ENCODE measurements around the gene RANBP6.

RANBP6 gene

DNA sequence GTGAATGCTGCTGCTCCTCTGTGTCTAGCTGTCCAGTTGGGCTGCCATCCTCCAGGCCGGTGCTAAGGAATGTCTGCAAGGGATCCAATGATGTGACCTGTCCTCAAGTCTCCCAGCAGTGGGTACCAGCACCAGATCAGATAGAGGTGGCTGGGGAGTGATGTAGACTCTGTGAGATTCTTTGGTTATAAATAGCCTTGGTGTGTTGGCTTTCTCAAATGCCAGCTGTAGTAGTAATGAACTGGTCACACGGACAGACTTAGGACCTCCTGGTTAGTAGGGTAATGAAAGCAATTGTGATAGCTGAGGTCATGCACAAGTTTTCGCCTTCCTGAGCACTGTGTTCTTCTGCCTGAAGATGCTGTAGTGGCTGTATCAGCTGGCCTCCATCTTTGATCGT, 29.9 kb upstream of the RANBP6 start (continued):
- TF ChIP-seq, protein P1, sequence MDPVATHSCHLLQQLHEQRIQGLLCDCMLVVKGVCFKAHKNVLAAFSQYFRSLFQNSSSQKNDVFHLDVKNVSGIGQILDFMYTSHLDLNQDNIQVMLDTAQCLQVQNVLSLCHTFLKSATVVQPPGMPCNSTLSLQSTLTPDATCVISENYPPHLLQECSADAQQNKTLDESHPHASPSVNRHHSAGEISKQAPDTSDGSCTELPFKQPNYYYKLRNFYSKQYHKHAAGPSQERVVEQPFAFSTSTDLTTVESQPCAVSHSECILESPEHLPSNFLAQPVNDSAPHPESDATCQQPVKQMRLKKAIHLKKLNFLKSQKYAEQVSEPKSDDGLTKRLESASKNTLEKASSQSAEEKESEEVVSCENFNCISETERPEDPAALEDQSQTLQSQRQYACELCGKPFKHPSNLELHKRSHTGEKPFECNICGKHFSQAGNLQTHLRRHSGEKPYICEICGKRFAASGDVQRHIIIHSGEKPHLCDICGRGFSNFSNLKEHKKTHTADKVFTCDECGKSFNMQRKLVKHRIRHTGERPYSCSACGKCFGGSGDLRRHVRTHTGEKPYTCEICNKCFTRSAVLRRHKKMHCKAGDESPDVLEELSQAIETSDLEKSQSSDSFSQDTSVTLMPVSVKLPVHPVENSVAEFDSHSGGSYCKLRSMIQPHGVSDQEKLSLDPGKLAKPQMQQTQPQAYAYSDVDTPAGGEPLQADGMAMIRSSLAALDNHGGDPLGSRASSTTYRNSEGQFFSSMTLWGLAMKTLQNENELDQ (tag by site-specific recombination; IDR thresholded peaks at IDR 0.05; ENCODE audit: low read depth): no peak
- TF ChIP-seq ZNF510 (tag by site-specific recombination; IDR thresholded peaks at IDR 0.05; ENCODE audit: insufficient replicate concordance): no peak

DNA sequence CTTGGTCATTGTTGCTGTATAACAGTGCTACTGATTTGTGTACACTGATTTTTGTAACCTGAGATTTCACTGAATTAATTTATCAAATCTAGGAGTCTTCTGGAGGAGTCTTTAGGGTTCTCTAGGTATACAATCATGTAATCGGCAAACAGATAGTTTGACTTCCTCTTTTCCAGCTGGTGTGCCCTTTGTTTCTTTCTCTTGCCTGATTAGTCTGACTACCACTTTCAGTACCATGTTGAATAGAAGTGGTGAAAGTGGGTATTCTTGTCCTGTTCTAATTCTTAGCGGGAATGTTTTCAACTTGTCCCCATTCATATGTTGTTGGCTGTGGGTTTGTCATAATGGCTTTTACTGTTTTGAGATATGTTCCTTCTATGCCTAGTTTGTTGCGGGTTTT, 24.7 kb upstream of the RANBP6 start:
- CTCF ChIA-PET: interaction anchor here (0.8 to 1.5 kb wide), 2 partner anchors 14 to 16 kb away, joined by 3 to 10 read pairs; no protein-coding TSS in a partner anchor
- no peaks in the 10 kb centered on the region for H3K9me3 ChIP-seq (ENCODE audit: control insufficient read depth, insufficient read depth, low read depth, low read length)
- no peak overlapping the region for H3K4me3 ChIP-seq (ENCODE audit: low read depth, low read length)
- H3K27ac ChIP-seq (ENCODE audit: extremely low read depth, low read depth, low read length): no peak overlapping the region
- no peaks in the 10 kb centered on the region for H3K36me3 ChIP-seq (ENCODE audit: control insufficient read depth in 2 of 2, insufficient read depth in 1 of 2, low read length in 2 of 2)
- POLR2A ChIA-PET: no interaction called here
- H3K4me1 ChIP-seq (ENCODE audit: control insufficient read depth, insufficient read depth, low read length): no peaks in the 10 kb centered on the region
- TF ChIP-seq ZNF701 (tag by site-specific recombination; IDR thresholded peaks at IDR 0.05) (no peak), ZNF133 (tag by site-specific recombination; IDR thresholded peaks at IDR 0.05) (no peak), ZNF549 (tag by site-specific recombination; IDR thresholded peaks at IDR 0.05) (no peak)

DNA sequence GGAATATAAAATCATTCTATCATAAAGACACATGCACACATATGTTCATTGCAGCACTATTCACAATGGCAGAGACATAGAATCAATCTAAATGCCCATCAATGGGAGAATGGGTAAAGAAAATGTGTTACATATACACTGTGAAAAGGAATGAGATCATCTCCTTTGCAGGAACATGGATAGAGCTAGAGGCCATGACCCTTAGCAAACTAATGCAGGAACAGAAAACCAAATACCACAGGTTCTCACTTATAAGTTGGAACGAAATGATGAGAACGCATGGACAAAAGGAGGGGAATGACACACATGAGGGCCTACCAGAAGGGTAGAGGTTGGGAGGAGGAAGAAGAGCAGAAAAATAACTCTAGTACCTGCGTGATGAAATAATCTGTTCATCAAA, 21.0 kb upstream of the RANBP6 start:
- no peak overlapping the region for H3K27ac ChIP-seq (ENCODE audit: extremely low read depth, low read depth, low read length)
- CTCF ChIA-PET: interaction anchor here (0.5 to 1.2 kb wide), 3 partner anchors 14 to 238 kb away, joined by 4 to 8 read pairs (median 4); no protein-coding TSS in a partner anchor
- H3K36me3 ChIP-seq (ENCODE audit: control insufficient read depth in 2 of 2, insufficient read depth in 1 of 2, low read length in 2 of 2): no peaks in the 10 kb centered on the region
- no peak overlapping the region for H3K4me3 ChIP-seq (ENCODE audit: low read depth, low read length)
- POLR2A ChIA-PET: no interaction called here
- no peaks in the 10 kb centered on the region for H3K4me1 ChIP-seq (ENCODE audit: control insufficient read depth, insufficient read depth, low read length)
- H3K9me3 ChIP-seq (ENCODE audit: control insufficient read depth, insufficient read depth, low read depth, low read length): no peaks in the 10 kb centered on the region
- no peak for TF ChIP-seq ZNF16 (tag by site-specific recombination; IDR thresholded peaks at IDR 0.05; ENCODE audit: low read depth)
- no peak for TF ChIP-seq BCL11B (tag by site-specific recombination; IDR thresholded peaks at IDR 0.05; ENCODE audit: low read depth)
- TF ChIP-seq ZNF571 (tag by site-specific recombination; IDR thresholded peaks at IDR 0.05): no peak
- TF ChIP-seq ZNF776 (tag by site-specific recombination; IDR thresholded peaks at IDR 0.05; ENCODE audit: borderline replicate concordance): no peak
- no peak for TF ChIP-seq ZNF791 (tag by site-specific recombination; IDR thresholded peaks at IDR 0.05)
- TF ChIP-seq, protein P2, sequence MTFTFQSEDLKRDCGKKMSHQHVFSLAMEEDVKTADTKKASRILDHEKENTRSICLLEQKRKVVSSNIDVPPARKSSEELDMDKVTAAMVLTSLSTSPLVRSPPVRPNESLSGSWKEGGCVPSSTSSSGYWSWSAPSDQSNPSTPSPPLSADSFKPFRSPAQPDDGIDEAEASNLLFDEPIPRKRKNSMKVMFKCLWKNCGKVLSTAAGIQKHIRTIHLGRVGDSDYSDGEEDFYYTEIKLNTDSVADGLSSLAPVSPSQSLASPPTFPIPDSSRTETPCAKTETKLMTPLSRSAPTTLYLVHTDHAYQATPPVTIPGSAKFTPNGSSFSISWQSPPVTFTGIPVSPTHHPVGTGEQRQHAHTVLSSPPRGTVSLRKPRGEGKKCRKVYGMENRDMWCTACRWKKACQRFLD (tag by site-specific recombination; IDR thresholded peaks at IDR 0.05): no peak
- TF ChIP-seq ZNF768 (tag by site-specific recombination; IDR thresholded peaks at IDR 0.05): no peak
- TF ChIP-seq, protein P3, sequence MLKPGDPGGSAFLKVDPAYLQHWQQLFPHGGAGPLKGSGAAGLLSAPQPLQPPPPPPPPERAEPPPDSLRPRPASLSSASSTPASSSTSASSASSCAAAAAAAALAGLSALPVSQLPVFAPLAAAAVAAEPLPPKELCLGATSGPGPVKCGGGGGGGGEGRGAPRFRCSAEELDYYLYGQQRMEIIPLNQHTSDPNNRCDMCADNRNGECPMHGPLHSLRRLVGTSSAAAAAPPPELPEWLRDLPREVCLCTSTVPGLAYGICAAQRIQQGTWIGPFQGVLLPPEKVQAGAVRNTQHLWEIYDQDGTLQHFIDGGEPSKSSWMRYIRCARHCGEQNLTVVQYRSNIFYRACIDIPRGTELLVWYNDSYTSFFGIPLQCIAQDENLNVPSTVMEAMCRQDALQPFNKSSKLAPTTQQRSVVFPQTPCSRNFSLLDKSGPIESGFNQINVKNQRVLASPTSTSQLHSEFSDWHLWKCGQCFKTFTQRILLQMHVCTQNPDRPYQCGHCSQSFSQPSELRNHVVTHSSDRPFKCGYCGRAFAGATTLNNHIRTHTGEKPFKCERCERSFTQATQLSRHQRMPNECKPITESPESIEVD (tag by site-specific recombination; IDR thresholded peaks at IDR 0.05): no peak
- TF ChIP-seq, protein P4, sequence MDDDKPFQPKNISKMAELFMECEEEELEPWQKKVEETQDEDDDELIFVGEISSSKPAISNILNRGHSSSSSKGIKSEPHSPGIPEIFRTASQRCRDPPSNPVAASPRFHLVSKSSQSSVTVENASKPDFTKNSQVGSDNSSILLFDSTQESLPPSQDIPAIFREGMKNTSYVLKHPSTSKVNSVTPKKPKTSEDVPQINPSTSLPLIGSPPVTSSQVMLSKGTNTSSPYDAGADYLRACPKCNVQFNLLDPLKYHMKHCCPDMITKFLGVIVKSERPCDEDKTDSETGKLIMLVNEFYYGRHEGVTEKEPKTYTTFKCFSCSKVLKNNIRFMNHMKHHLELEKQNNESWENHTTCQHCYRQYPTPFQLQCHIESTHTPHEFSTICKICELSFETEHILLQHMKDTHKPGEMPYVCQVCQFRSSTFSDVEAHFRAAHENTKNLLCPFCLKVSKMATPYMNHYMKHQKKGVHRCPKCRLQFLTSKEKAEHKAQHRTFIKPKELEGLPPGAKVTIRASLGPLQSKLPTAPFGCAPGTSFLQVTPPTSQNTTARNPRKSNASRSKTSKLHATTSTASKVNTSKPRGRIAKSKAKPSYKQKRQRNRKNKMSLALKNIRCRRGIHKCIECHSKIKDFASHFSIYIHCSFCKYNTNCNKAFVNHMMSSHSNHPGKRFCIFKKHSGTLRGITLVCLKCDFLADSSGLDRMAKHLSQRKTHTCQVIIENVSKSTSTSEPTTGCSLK (tag by site-specific recombination; IDR thresholded peaks at IDR 0.05): no peak
- TF ChIP-seq, protein P5, sequence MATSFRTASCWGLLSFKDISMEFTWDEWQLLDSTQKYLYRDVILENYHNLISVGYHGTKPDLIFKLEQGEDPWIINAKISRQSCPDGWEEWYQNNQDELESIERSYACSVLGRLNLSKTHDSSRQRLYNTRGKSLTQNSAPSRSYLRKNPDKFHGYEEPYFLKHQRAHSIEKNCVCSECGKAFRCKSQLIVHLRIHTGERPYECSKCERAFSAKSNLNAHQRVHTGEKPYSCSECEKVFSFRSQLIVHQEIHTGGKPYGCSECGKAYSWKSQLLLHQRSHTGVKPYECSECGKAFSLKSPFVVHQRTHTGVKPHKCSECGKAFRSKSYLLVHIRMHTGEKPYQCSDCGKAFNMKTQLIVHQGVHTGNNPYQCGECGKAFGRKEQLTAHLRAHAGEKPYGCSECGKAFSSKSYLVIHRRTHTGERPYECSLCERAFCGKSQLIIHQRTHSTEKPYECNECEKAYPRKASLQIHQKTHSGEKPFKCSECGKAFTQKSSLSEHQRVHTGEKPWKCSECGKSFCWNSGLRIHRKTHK (tag by site-specific recombination; IDR thresholded peaks at IDR 0.05): no peak
- TF ChIP-seq, protein P6, sequence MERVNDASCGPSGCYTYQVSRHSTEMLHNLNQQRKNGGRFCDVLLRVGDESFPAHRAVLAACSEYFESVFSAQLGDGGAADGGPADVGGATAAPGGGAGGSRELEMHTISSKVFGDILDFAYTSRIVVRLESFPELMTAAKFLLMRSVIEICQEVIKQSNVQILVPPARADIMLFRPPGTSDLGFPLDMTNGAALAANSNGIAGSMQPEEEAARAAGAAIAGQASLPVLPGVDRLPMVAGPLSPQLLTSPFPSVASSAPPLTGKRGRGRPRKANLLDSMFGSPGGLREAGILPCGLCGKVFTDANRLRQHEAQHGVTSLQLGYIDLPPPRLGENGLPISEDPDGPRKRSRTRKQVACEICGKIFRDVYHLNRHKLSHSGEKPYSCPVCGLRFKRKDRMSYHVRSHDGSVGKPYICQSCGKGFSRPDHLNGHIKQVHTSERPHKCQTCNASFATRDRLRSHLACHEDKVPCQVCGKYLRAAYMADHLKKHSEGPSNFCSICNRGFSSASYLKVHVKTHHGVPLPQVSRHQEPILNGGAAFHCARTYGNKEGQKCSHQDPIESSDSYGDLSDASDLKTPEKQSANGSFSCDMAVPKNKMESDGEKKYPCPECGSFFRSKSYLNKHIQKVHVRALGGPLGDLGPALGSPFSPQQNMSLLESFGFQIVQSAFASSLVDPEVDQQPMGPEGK (tag by site-specific recombination; IDR thresholded peaks at IDR 0.05): no peak
- TF ChIP-seq ZSCAN23 (tag by site-specific recombination; IDR thresholded peaks at IDR 0.05): no peak
- TF ChIP-seq, protein P7, sequence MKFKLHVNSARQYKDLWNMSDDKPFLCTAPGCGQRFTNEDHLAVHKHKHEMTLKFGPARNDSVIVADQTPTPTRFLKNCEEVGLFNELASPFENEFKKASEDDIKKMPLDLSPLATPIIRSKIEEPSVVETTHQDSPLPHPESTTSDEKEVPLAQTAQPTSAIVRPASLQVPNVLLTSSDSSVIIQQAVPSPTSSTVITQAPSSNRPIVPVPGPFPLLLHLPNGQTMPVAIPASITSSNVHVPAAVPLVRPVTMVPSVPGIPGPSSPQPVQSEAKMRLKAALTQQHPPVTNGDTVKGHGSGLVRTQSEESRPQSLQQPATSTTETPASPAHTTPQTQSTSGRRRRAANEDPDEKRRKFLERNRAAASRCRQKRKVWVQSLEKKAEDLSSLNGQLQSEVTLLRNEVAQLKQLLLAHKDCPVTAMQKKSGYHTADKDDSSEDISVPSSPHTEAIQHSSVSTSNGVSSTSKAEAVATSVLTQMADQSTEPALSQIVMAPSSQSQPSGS (tag by site-specific recombination; IDR thresholded peaks at IDR 0.05; ENCODE audit: low read depth): no peak
